ENCODE results near the gene IL17F.

DNA sequence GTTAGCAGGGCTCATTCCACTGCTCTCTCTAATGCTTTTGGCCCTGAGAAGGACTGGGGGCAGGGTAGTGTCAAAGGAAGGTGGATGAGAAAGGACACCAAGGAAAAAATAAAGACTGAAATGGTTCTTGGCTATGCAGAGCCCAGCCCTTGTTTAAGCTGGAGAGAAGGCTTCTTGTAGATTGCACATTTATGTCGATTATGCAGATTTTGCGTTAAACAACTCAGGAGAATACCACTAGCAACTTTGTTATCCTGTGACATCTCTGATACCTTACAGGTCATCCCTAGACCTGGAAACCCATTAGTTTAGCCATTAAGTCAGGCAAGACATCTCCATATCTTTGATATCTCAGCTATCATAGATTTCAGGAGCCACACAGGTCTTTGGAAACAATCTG lies 11.1 kb upstream of the IL17F start:
- TF ChIP-seq, protein P1, sequence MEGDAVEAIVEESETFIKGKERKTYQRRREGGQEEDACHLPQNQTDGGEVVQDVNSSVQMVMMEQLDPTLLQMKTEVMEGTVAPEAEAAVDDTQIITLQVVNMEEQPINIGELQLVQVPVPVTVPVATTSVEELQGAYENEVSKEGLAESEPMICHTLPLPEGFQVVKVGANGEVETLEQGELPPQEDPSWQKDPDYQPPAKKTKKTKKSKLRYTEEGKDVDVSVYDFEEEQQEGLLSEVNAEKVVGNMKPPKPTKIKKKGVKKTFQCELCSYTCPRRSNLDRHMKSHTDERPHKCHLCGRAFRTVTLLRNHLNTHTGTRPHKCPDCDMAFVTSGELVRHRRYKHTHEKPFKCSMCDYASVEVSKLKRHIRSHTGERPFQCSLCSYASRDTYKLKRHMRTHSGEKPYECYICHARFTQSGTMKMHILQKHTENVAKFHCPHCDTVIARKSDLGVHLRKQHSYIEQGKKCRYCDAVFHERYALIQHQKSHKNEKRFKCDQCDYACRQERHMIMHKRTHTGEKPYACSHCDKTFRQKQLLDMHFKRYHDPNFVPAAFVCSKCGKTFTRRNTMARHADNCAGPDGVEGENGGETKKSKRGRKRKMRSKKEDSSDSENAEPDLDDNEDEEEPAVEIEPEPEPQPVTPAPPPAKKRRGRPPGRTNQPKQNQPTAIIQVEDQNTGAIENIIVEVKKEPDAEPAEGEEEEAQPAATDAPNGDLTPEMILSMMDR (IDR thresholded peaks at IDR 0.05; ENCODE audit: poor library complexity, severe bottlenecking), result no peak
- TF ChIP-seq RAD21 (conservative IDR thresholded peaks at IDR 0.05) (no peak), POLR2AphosphoS5 (IDR thresholded peaks at IDR 0.05) (no peak), EZH2 (IDR thresholded peaks at IDR 0.05; ENCODE audit: borderline replicate concordance, insufficient read depth, low read length, poor library complexity, severe bottlenecking) (no peak)

All from neural cell (in vitro differentiated cells).